SK-N-SH (cell line): Measurements from ENCODE around the gene NXNL1.

Source experiments
- POLR2AphosphoS5 ChIP-seq: IDR thresholded peaks from 2 replicates; pipeline ENCODE4 v1.6.1; 2012; ENCODE audit warnings: low read depth, low read length
- RAD21 ChIP-seq: IDR thresholded peaks from 2 replicates; pipeline ENCODE4 v1.6.1; 2012; ENCODE audit warnings: mild to moderate bottlenecking, low read length
- USF1 ChIP-seq: IDR thresholded peaks from 2 replicates; pipeline ENCODE4 v1.4.0; 2012; ENCODE audit warnings: low read depth, borderline replicate concordance
- TF ChIP-seq, protein P1 (sequence below): fragments of 200-600 bp; sonication (generic); IDR thresholded peaks from 2 replicates; pipeline ENCODE4 v1.6.1; 2017; ENCODE audit warnings: antibody characterized with exemption, mild to moderate bottlenecking, moderate library complexity

- TF ChIP-seq USF1 (no peak), RAD21 (no peak), POLR2AphosphoS5 (no peak)
- TF ChIP-seq, protein P1, sequence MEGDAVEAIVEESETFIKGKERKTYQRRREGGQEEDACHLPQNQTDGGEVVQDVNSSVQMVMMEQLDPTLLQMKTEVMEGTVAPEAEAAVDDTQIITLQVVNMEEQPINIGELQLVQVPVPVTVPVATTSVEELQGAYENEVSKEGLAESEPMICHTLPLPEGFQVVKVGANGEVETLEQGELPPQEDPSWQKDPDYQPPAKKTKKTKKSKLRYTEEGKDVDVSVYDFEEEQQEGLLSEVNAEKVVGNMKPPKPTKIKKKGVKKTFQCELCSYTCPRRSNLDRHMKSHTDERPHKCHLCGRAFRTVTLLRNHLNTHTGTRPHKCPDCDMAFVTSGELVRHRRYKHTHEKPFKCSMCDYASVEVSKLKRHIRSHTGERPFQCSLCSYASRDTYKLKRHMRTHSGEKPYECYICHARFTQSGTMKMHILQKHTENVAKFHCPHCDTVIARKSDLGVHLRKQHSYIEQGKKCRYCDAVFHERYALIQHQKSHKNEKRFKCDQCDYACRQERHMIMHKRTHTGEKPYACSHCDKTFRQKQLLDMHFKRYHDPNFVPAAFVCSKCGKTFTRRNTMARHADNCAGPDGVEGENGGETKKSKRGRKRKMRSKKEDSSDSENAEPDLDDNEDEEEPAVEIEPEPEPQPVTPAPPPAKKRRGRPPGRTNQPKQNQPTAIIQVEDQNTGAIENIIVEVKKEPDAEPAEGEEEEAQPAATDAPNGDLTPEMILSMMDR = no peak
Observed at GRCh38 chr19:17499648-17500446, 39.1 kb upstream of the NXNL1 start.
